Caco-2 (cell line): ENCODE results near the gene ZNF182. TPM values are rescaled to one million over a fixed set of nuclear protein-coding genes. Genes with fewer than 3 reads are reported as not detected.

Experiments used
- BruUV-seq: library from RNA; stranded (reverse); fragments of 400-500 nt; replicated peaks from 2 replicates; lab custom pipeline; 2021; lab: Mats Ljungman, UMichigan
- CTCF ChIA-PET: fragments of 300-600 bp; sonication (Branson Sonifier 250); formaldehyde crosslinking; loops from one replicate; lab custom pipeline; 2022; ENCODE audit warnings: antibody characterized with exemption; lab: Charles Lee
- POLR2A ChIA-PET: fragments of 300-600 bp; sonication (Branson Sonifier 250); formaldehyde crosslinking; loops from one replicate; lab custom pipeline; 2022; ENCODE audit warnings: antibody characterized with exemption; lab: Charles Lee
- DNase-seq, 2 experiments: peaks; one replicate each; pipeline versions ENCODE4 v3.0.0 to v3.0.0-alpha.2; 2020 to 2022
- H3K27me3 ChIP-seq: replicated peaks from 2 replicates; pipeline ENCODE4 v1.6.0; 2011; ENCODE audit warnings: low read length; ENCODE audit not compliant: control insufficient read depth, insufficient read depth
- H3K36me3 ChIP-seq: 2 replicates; pipeline ENCODE4 v1.5.1; 2011; ENCODE audit warnings: low read length; ENCODE audit not compliant: control insufficient read depth, insufficient read depth
- H3K4me1 ChIP-seq: fragments of 250-450 bp; sonication (Bioruptor Pico); 2 replicates; pipeline ENCODE4 v1.5.1; 2020; ENCODE audit warnings: mild to moderate bottlenecking
- H3K4me3 ChIP-seq: 2 replicates; pipeline ENCODE4 v1.5.1; 2011; ENCODE audit warnings: low read depth, mild to moderate bottlenecking, control low read depth, low read length
- H3K9me3 ChIP-seq: fragments of 250-450 bp; sonication (Bioruptor Pico); 2 replicates; pipeline ENCODE4 v1.5.1; 2020; ENCODE audit warnings: mild to moderate bottlenecking, moderate library complexity
- H3K27ac Mint-ChIP-seq: one replicate; pipeline ENCODE4 v1.8.0; 2022; ENCODE audit warnings: mixed read lengths; ENCODE audit not compliant: unreplicated experiment
- H3K27me3 Mint-ChIP-seq: one replicate; pipeline ENCODE4 v1.8.0; 2022; ENCODE audit warnings: mixed read lengths; ENCODE audit not compliant: insufficient read depth, unreplicated experiment
- H3K36me3 Mint-ChIP-seq: one replicate; pipeline ENCODE4 v1.8.0; 2022; ENCODE audit warnings: mild to moderate bottlenecking, mixed read lengths; ENCODE audit not compliant: insufficient read depth, unreplicated experiment
- H3K4me1 Mint-ChIP-seq: one replicate; pipeline ENCODE4 v1.8.0; 2022; ENCODE audit warnings: low read depth, mixed read lengths; ENCODE audit not compliant: unreplicated experiment
- H3K4me3 Mint-ChIP-seq: one replicate; pipeline ENCODE4 v1.8.0; 2022; ENCODE audit warnings: mild to moderate bottlenecking, moderate library complexity, mixed read lengths; ENCODE audit not compliant: unreplicated experiment
- H3K9me3 Mint-ChIP-seq: one replicate; pipeline ENCODE4 v1.8.0; 2022; ENCODE audit warnings: mixed read lengths; ENCODE audit not compliant: unreplicated experiment
- intact Hi-C: fragments of 100-400 bp; cut with micrococcal nuclease; formaldehyde crosslinking; loops from one replicate; pipeline ENCODE4 v1.10.0; 2022; ENCODE audit not compliant: unreplicated experiment
- total RNA-seq: library from RNA; stranded (reverse); gene quantifications from 2 replicates; pipeline ENCODE4 v1.2.3, GENCODE V29; 2022
- TF ChIP-seq, protein P1 (sequence below), 2 experiments: fragments of 200-600 bp in 1 of 2; IDR thresholded peaks; 1 replicate in 1 of 2; 2 replicates in 1 of 2; pipeline versions ENCODE4 v1.5.1 to v1.8.0; 2011 to 2022; ENCODE audit warnings: antibody characterized with exemption in 1 of 2, control low read depth in 1 of 2, inconsistent platforms in 1 of 2, low read depth in 1 of 2, low read length in 1 of 2, mild to moderate bottlenecking in 1 of 2, moderate library complexity in 1 of 2; ENCODE audit not compliant: insufficient read depth in 1 of 2, severe bottlenecking in 1 of 2, unreplicated experiment in 1 of 2

Gene ZNF182
- total RNA-seq, 1 experiment from 2014 or later = 3.9 TPM

DNA sequence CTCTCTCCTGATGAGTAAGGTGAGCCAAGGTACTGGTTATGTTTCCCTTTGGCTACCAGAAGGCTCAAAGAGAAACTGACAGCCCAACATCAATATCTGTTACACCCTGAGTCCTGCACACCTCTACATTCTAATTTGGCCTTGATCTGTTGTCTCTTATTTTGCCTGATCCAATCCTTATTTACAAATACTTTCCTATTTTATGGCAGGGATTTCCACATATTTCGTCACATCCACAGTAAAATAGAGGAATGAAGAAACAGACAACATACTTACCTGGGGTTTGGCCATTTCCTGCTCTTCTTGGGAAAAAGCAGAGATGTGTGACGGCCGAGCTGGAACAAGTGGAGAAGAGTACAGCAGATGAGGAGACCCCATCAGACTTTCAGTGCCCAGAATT, 1.5 kb downstream of the ZNF182 start:
- no peak overlapping the region for H3K27ac Mint-ChIP-seq
- CTCF ChIA-PET = no interaction called here
- TF ChIP-seq, protein P1, sequence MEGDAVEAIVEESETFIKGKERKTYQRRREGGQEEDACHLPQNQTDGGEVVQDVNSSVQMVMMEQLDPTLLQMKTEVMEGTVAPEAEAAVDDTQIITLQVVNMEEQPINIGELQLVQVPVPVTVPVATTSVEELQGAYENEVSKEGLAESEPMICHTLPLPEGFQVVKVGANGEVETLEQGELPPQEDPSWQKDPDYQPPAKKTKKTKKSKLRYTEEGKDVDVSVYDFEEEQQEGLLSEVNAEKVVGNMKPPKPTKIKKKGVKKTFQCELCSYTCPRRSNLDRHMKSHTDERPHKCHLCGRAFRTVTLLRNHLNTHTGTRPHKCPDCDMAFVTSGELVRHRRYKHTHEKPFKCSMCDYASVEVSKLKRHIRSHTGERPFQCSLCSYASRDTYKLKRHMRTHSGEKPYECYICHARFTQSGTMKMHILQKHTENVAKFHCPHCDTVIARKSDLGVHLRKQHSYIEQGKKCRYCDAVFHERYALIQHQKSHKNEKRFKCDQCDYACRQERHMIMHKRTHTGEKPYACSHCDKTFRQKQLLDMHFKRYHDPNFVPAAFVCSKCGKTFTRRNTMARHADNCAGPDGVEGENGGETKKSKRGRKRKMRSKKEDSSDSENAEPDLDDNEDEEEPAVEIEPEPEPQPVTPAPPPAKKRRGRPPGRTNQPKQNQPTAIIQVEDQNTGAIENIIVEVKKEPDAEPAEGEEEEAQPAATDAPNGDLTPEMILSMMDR (IDR thresholded peaks at IDR 0.05; ENCODE audit: insufficient read depth in 1 of 2, low read depth in 1 of 2, low read length in 1 of 2, severe bottlenecking in 1 of 2, unreplicated experiment in 1 of 2) = no peak
- H3K27me3 Mint-ChIP-seq = no peaks in the 10 kb centered on the region
- BruUV-seq = no TSS peak
- no peaks in the 10 kb centered on the region for H3K4me1 Mint-ChIP-seq
- no peak overlapping the region for H3K4me3 ChIP-seq
- H3K36me3 ChIP-seq = no peaks in the 10 kb centered on the region
- no peak overlapping the region for H3K4me3 Mint-ChIP-seq
- no peaks in the 10 kb centered on the region for H3K4me1 ChIP-seq
- POLR2A ChIA-PET = no interaction called here
- intact Hi-C loops = no loop called here
- no peaks in the 10 kb centered on the region for H3K9me3 Mint-ChIP-seq
- DNase-seq = no peak
- no peaks in the 10 kb centered on the region for H3K9me3 ChIP-seq
- H3K27me3 ChIP-seq = no peaks in the 10 kb centered on the region
- peaks cover 4% of the 10 kb centered on the region for H3K36me3 Mint-ChIP-seq

DNA sequence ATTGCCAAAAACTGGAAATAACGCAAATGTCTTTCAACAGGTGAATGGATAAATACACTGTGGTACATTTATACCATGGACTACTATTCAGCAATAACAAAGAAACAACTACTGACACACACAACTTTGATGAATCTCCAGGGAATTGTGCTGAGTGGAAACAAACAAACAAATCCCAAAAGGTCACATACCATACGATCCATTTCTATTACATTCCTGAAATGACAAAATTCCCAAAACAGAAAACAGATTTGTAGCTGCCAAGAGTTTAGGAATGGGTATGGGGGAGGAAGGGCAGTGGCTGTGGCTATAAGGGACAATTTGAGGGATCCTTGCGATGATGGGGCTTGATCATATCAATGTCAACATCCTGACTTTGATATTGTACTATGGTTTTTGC, 2.5 kb downstream of the ZNF182 start:
- POLR2A ChIA-PET = no interaction called here
- no peaks in the 10 kb centered on the region for H3K9me3 Mint-ChIP-seq
- peaks cover under 1% of the 10 kb centered on the region for H3K36me3 Mint-ChIP-seq
- no peaks in the 10 kb centered on the region for H3K4me1 ChIP-seq
- intact Hi-C loops = no loop called here
- no peaks in the 10 kb centered on the region for H3K27me3 Mint-ChIP-seq
- H3K27me3 ChIP-seq = no peaks in the 10 kb centered on the region
- H3K4me1 Mint-ChIP-seq = no peaks in the 10 kb centered on the region
- H3K9me3 ChIP-seq = no peaks in the 10 kb centered on the region
- CTCF ChIA-PET = no interaction called here
- BruUV-seq = no TSS peak
- H3K27ac Mint-ChIP-seq = no peak overlapping the region
- no peaks in the 10 kb centered on the region for H3K36me3 ChIP-seq
- no peak for DNase-seq
- TF ChIP-seq, protein P1 (IDR thresholded peaks at IDR 0.05; ENCODE audit: insufficient read depth in 1 of 2, low read depth in 1 of 2, low read length in 1 of 2, severe bottlenecking in 1 of 2, unreplicated experiment in 1 of 2) = no peak
- H3K4me3 ChIP-seq = no peak overlapping the region
- H3K4me3 Mint-ChIP-seq = no peak overlapping the region

DNA sequence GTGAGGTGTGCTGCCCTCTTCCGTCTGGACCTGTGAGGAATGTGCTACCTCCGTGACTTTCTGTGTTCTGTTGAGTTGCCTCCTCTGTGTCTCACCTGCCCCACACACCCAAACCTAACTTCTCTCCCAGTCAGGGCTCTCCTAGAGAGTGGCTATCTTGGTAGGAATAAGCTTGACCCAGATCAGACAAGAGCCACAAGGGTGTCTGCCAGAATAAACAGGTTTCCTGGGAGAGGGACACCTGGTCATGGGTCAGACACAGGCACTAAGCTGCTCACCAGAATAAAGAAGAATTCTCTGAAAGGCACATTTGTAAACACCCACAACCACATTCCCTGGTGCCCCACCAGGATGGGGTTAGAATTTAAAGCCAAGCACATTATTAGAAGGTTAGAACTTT, 11.1 kb downstream of the ZNF182 start:
- H3K27ac Mint-ChIP-seq = no peak overlapping the region
- intact Hi-C loops = no loop called here
- no peak for DNase-seq
- H3K36me3 Mint-ChIP-seq = no peaks in the 10 kb centered on the region
- no peaks in the 10 kb centered on the region for H3K9me3 ChIP-seq
- CTCF ChIA-PET = no interaction called here
- H3K27me3 Mint-ChIP-seq = no peaks in the 10 kb centered on the region
- H3K4me3 Mint-ChIP-seq = no peak overlapping the region
- no peaks in the 10 kb centered on the region for H3K27me3 ChIP-seq
- POLR2A ChIA-PET = no interaction called here
- H3K4me1 Mint-ChIP-seq = no peaks in the 10 kb centered on the region
- no peaks in the 10 kb centered on the region for H3K4me1 ChIP-seq
- H3K36me3 ChIP-seq = no peaks in the 10 kb centered on the region
- no peaks in the 10 kb centered on the region for H3K9me3 Mint-ChIP-seq
- no peak overlapping the region for H3K4me3 ChIP-seq
- BruUV-seq = no TSS peak
- TF ChIP-seq, protein P1 (IDR thresholded peaks at IDR 0.05; ENCODE audit: insufficient read depth in 1 of 2, low read depth in 1 of 2, low read length in 1 of 2, severe bottlenecking in 1 of 2, unreplicated experiment in 1 of 2) = no peak
